ENCODE results near the gene FTCD. TPM values are rescaled to one million over a fixed set of nuclear protein-coding genes. Genes with fewer than 3 reads are reported as not detected.

FTCD gene
- total RNA-seq, 2 experiments from 2014 or later, result 0.06 to 1.1 TPM

DNA sequence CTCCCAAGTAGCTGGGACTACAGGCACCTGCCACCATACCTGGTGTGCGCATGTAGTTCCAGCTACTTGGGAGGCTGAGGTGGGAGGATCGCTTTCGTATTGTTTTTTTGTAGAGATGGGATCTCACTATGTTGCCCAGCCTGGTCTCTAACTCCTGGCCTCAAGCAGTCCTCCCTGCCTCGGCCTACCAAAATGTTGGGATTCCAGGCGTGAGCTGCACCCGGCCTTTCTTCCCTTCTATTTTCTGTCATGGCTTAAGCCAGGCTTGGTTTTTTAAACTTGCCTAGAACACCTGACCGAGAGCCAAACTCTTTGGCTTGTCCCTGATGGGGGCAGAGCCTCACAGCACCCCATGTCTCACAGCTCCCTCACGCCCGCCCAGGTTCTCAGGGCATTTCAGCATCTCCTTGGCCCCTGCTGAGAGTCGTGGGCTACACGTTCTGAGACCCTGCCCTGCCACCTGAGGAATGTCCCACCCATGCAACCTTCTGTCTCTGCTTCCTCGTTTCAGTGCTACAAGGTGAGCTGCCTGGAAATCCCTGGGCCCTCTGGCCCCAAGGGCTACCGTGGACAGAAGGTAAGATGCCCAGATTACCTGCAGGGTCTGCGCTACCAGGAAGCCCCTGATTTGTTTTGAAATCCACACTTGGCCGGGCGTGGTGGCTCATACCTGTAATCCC is 41.7 kb downstream of the FTCD start:
- H3K79me2 ChIP-seq (ENCODE audit: insufficient read depth, low read depth, low read length), result no peaks in the 10 kb centered on the region
- H3K9me2 ChIP-seq (ENCODE audit: insufficient read depth, low read length), result no peaks in the 10 kb centered on the region
- 0 out of 2 replicates have a peak, but pooled peaks cover 1% of the 10 kb centered on the region for H3K9me3 ChIP-seq (ENCODE audit: low read length)
- intact Hi-C loops (cut with micrococcal nuclease; ENCODE audit: unreplicated experiment), result no loop called here
- no peaks in the 10 kb centered on the region for H3K36me3 ChIP-seq (ENCODE audit: insufficient read depth, low read length)
- TF ChIP-seq, protein P1, sequence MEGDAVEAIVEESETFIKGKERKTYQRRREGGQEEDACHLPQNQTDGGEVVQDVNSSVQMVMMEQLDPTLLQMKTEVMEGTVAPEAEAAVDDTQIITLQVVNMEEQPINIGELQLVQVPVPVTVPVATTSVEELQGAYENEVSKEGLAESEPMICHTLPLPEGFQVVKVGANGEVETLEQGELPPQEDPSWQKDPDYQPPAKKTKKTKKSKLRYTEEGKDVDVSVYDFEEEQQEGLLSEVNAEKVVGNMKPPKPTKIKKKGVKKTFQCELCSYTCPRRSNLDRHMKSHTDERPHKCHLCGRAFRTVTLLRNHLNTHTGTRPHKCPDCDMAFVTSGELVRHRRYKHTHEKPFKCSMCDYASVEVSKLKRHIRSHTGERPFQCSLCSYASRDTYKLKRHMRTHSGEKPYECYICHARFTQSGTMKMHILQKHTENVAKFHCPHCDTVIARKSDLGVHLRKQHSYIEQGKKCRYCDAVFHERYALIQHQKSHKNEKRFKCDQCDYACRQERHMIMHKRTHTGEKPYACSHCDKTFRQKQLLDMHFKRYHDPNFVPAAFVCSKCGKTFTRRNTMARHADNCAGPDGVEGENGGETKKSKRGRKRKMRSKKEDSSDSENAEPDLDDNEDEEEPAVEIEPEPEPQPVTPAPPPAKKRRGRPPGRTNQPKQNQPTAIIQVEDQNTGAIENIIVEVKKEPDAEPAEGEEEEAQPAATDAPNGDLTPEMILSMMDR (conservative IDR thresholded peaks at IDR 0.05; ENCODE audit: low read length), result no peak
- no peak for TF ChIP-seq EZH2phosphoT487 (IDR thresholded peaks at IDR 0.05; ENCODE audit: borderline replicate concordance, low read depth, low read length)
- H3K4me1 ChIP-seq (ENCODE audit: insufficient read depth, low read length, poor library complexity, severe bottlenecking), result no peaks in the 10 kb centered on the region
- POLR2A ChIA-PET, result no interaction called here
- CTCF ChIA-PET (ENCODE audit: unreplicated experiment), result no interaction called here
- H3K4me2 ChIP-seq (ENCODE audit: low read length), result no peak overlapping the region
- H3K4me3 ChIP-seq (ENCODE audit: low read depth, low read length, poor library complexity, severe bottlenecking), result no peak overlapping the region
- no peak for DNase-seq (ENCODE audit: low spot score)
- H4K20me1 ChIP-seq (ENCODE audit: insufficient read depth, low read length), result no peaks in the 10 kb centered on the region
- no TSS peak for BruUV-seq (replicated peaks)
- H2AFZ ChIP-seq (ENCODE audit: low read length), result no peak overlapping the region
- H3K27ac ChIP-seq (ENCODE audit: low read depth, low read length, poor library complexity, severe bottlenecking), result no peak overlapping the region

DNA sequence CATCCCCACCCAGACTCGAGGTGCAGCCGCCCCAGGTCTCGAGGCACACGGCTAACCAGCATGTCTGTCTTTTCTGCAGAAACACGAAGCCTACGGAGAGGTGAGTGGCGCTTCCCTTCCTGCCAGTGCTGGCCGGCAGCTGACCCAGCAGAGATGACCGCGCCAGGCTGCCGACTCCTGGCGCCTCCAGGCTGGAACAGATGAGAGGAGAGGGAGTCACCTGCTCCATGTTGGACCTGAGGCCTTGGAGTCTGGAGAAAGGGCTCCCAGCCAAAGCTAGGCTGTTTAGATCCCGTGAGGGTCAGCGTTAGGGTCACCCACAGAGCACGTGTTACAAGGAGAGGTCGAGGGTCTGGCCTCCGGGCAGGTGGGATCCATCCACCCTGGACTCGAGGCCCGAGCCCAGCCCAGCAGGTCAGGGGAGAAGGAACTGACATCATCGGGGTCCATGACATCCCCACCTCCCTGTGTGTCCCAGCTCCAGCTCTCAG is 42.6 kb downstream of the FTCD start:
- POLR2A ChIA-PET, result no interaction called here

More for the DNA sequence above, 42.6 kb downstream of the FTCD start:
- H4K20me1 ChIP-seq (ENCODE audit: insufficient read depth, low read length), result no peaks in the 10 kb centered on the region
- no peak overlapping the region for H3K4me2 ChIP-seq (ENCODE audit: low read length)
- H3K36me3 ChIP-seq (ENCODE audit: insufficient read depth, low read length), result no peaks in the 10 kb centered on the region
- H3K9me2 ChIP-seq (ENCODE audit: insufficient read depth, low read length), result no peaks in the 10 kb centered on the region
- DNase-seq (ENCODE audit: low spot score), result no peak
- BruUV-seq (replicated peaks), result no TSS peak
- intact Hi-C loops (cut with micrococcal nuclease; ENCODE audit: unreplicated experiment), result no loop called here
- no peaks in the 10 kb centered on the region for H3K4me1 ChIP-seq (ENCODE audit: insufficient read depth, low read length, poor library complexity, severe bottlenecking)
- H3K4me3 ChIP-seq (ENCODE audit: low read depth, low read length, poor library complexity, severe bottlenecking), result no peak overlapping the region
- no peak overlapping the region for H2AFZ ChIP-seq (ENCODE audit: low read length)
- H3K27ac ChIP-seq (ENCODE audit: low read depth, low read length, poor library complexity, severe bottlenecking), result no peak overlapping the region
- TF ChIP-seq, protein P1 (conservative IDR thresholded peaks at IDR 0.05; ENCODE audit: low read length), result no peak
- no peak for TF ChIP-seq EZH2phosphoT487 (IDR thresholded peaks at IDR 0.05; ENCODE audit: borderline replicate concordance, low read depth, low read length)
- CTCF ChIA-PET (ENCODE audit: unreplicated experiment), result no interaction called here
- peaks cover 7% of the 10 kb centered on the region for H3K9me3 ChIP-seq (ENCODE audit: low read length)
- H3K79me2 ChIP-seq (ENCODE audit: insufficient read depth, low read depth, low read length), result no peaks in the 10 kb centered on the region
